ENCODE measurements around the gene ITGA5.

The ITGA5 gene
- total RNA-seq = 41.6 to 365 reads per million in 2 experiments

GRCh38 chr12:54419088-54419887 lies at the start of gene ITGA5:
ITGA5 (minus strand) TSS chr12:54419266; CDS start chr12:54419198, 68 bp downstream.
- peak; percentile 34 for DNase-seq (ENCODE audit: low read depth)

GRCh38 chr12:54465857-54466523 lies 46.9 kb upstream of the ITGA5 start:
- DNase-seq (ENCODE audit: low read depth) = no peak

- no peak for DNase-seq (ENCODE audit: low read depth)
Observed at GRCh38 chr12:54463484-54463883, 44.4 kb upstream of the ITGA5 start.

GRCh38 chr12:54463034-54463433 lies 44.0 kb upstream of the ITGA5 start:
- no peak for DNase-seq (ENCODE audit: low read depth)

- no peak for DNase-seq (ENCODE audit: low read depth)
Observed at GRCh38 chr12:54460317-54460923, 41.4 kb upstream of the ITGA5 start.

- DNase-seq (ENCODE audit: low read depth) = no peak
Observed at GRCh38 chr12:54459355-54459754, 40.3 kb upstream of the ITGA5 start.

- no peak for DNase-seq (ENCODE audit: low read depth)
Observed at GRCh38 chr12:54455760-54456469, 36.8 kb upstream of the ITGA5 start.

- no peak for DNase-seq (ENCODE audit: low read depth)
Observed at GRCh38 chr12:54452628-54453027, 33.6 kb upstream of the ITGA5 start.

- DNase-seq (ENCODE audit: low read depth) = no peak
Observed at GRCh38 chr12:54448344-54448743, 29.3 kb upstream of the ITGA5 start.

- no peak for DNase-seq (ENCODE audit: low read depth)
Observed at GRCh38 chr12:54447917-54448316, 28.9 kb upstream of the ITGA5 start.

GRCh38 chr12:54444206-54444605 lies 25.1 kb upstream of the ITGA5 start:
- DNase-seq (ENCODE audit: low read depth) = no peak

- no peak for DNase-seq (ENCODE audit: low read depth)
Observed at GRCh38 chr12:54443446-54443845, 24.4 kb upstream of the ITGA5 start.

- DNase-seq (ENCODE audit: low read depth) = no peak
Observed at GRCh38 chr12:54442961-54443360, 23.9 kb upstream of the ITGA5 start.

GRCh38 chr12:54442099-54442498 lies 23.0 kb upstream of the ITGA5 start:
- no peak for DNase-seq (ENCODE audit: low read depth)

GRCh38 chr12:54439521-54440255 lies 20.6 kb upstream of the ITGA5 start:
- no peak for DNase-seq (ENCODE audit: low read depth)

- DNase-seq (ENCODE audit: low read depth) = no peak
Observed at GRCh38 chr12:54439096-54439495, 20.0 kb upstream of the ITGA5 start.

- DNase-seq (ENCODE audit: low read depth) = no peak
Observed at GRCh38 chr12:54438517-54438916, 19.5 kb upstream of the ITGA5 start.

- DNase-seq (ENCODE audit: low read depth) = no peak
Observed at GRCh38 chr12:54437697-54438096, 18.6 kb upstream of the ITGA5 start.

GRCh38 chr12:54437243-54437642 lies 18.2 kb upstream of the ITGA5 start:
- no peak for DNase-seq (ENCODE audit: low read depth)

GRCh38 chr12:54432815-54433164 lies 13.7 kb upstream of the ITGA5 start:
- no peak for DNase-seq (ENCODE audit: low read depth)

GRCh38 chr12:54431911-54432814 lies 13.1 kb upstream of the ITGA5 start:
- no peak for DNase-seq (ENCODE audit: low read depth)
